Ishikawa (cell line): Measurements from ENCODE around the gene ZNF490.

Experiments used
- CEBPB ChIP-seq: IDR thresholded peaks from 2 replicates; pipeline ENCODE4 v1.6.1; 2012
- CREB1 ChIP-seq: IDR thresholded peaks from 2 replicates; pipeline ENCODE4 v1.6.1; 2012; ENCODE audit warnings: low read depth
- EGR1 ChIP-seq: IDR thresholded peaks from 2 replicates; pipeline ENCODE4 v1.6.1; 2012
- EP300 ChIP-seq: IDR thresholded peaks from 2 replicates; pipeline ENCODE4 v1.6.1; 2012; ENCODE audit warnings: borderline replicate concordance
- FOXM1 ChIP-seq: IDR thresholded peaks from 2 replicates; pipeline ENCODE4 v1.6.1; 2012; ENCODE audit warnings: low read depth, borderline replicate concordance
- MAX ChIP-seq: IDR thresholded peaks from 2 replicates; pipeline ENCODE4 v1.6.1; 2012
- NFIC ChIP-seq: IDR thresholded peaks from 2 replicates; pipeline ENCODE4 v1.6.1; 2012
- RAD21 ChIP-seq: IDR thresholded peaks from 2 replicates; pipeline ENCODE4 v1.6.1; 2012; ENCODE audit warnings: low read depth
- REST ChIP-seq: IDR thresholded peaks from 2 replicates; pipeline ENCODE4 v1.6.1; 2012; ENCODE audit warnings: low read depth, mild to moderate bottlenecking
- TAF1 ChIP-seq: IDR thresholded peaks from 2 replicates; pipeline ENCODE4 v1.6.1; 2012; ENCODE audit warnings: low read depth, mild to moderate bottlenecking
- TCF12 ChIP-seq: IDR thresholded peaks from 2 replicates; pipeline ENCODE4 v1.6.1; 2012; ENCODE audit warnings: low read depth
- TEAD4 ChIP-seq: IDR thresholded peaks from 2 replicates; pipeline ENCODE4 v1.6.1; 2012
- USF1 ChIP-seq: IDR thresholded peaks from 2 replicates; pipeline ENCODE4 v1.6.1; 2012
- YY1 ChIP-seq: IDR thresholded peaks from 2 replicates; pipeline ENCODE4 v1.6.1; 2012; ENCODE audit warnings: low read depth
- ZBTB7A ChIP-seq: IDR thresholded peaks from 2 replicates; pipeline ENCODE4 v1.6.1; 2012; ENCODE audit warnings: low read depth

Gene ZNF490

GRCh38 chr19:12636631-12637030 lies 26.0 kb upstream of the ZNF490 start:
- TF ChIP-seq FOXM1 (no peak), RAD21 (no peak), ZBTB7A (no peak), USF1 (no peak), NFIC (no peak), EP300 (no peak), CEBPB (no peak), CREB1 (no peak), EGR1 (no peak), TEAD4 (no peak), REST (no peak), YY1 (no peak), MAX (no peak), TAF1 (no peak), TCF12 (no peak)

GRCh38 chr19:12629215-12629614 lies 18.6 kb upstream of the ZNF490 start:
- TF ChIP-seq FOXM1 (no peak), EP300 (no peak), RAD21 (no peak), ZBTB7A (no peak), REST (no peak), TEAD4 (no peak), TAF1 (no peak), USF1 (no peak), TCF12 (no peak), CEBPB (no peak), CREB1 (no peak)

GRCh38 chr19:12628040-12629022 lies 17.7 kb upstream of the ZNF490 start:
- TF ChIP-seq MAX (no peak), CREB1 (no peak), EP300 (no peak), TAF1 (no peak), RAD21 (no peak), NFIC (no peak), REST (no peak), TEAD4 (no peak), YY1 (no peak), CEBPB (no peak), TCF12 (no peak), USF1 (no peak), ZBTB7A (no peak), FOXM1 (no peak), EGR1 (no peak)
